Natural killer cell (primary cell): ENCODE results near the gene SYNGR1. TPM values are rescaled to one million over a fixed set of nuclear protein-coding genes. Genes with fewer than 3 reads are reported as not detected.

Source experiments
- ATAC-seq, 3 donors: fragments of 150-1000 bp in 2 of 3; fragments of 200-7000 bp in 1 of 3; cut with Tn5 transposase; 1 replicate in 1 of 3; 2 replicates in 2 of 3; pipeline ENCODE4 v1.10.0; 2021; ENCODE audit warnings: mild to moderate bottlenecking in 2 of 3, moderate library complexity in 2 of 3
- DNase-seq, 2 donors: peaks; one replicate each; pipeline versions ENCODE4 v3.0.0 to v3.0.0-alpha.2; 2013 to 2021; ENCODE audit warnings: mixed read lengths in 1 of 2
- H3K27ac ChIP-seq: one replicate; pipeline ENCODE4 v1.5.1; 2013; ENCODE audit warnings: mild to moderate bottlenecking, low read length
- H3K27me3 ChIP-seq: one replicate; pipeline ENCODE4 v1.6.1; 2013; ENCODE audit warnings: low read length; ENCODE audit not compliant: control insufficient read depth, insufficient read depth
- H3K36me3 ChIP-seq: one replicate; pipeline ENCODE4 v1.6.1; 2013; ENCODE audit warnings: low read length; ENCODE audit not compliant: control insufficient read depth, insufficient read depth
- H3K4me1 ChIP-seq: one replicate; pipeline ENCODE4 v1.6.1; 2013; ENCODE audit warnings: low read length; ENCODE audit not compliant: control insufficient read depth, insufficient read depth
- H3K4me3 ChIP-seq: one replicate; pipeline ENCODE4 v1.5.1; 2013; ENCODE audit warnings: low read length
- H3K9me3 ChIP-seq: one replicate; pipeline ENCODE4 v1.6.1; 2013; ENCODE audit warnings: low read length; ENCODE audit not compliant: control insufficient read depth, insufficient read depth
- H3K27ac Mint-ChIP-seq, 2 donors: one replicate each; pipeline ENCODE4 v1.8.0; 2022; ENCODE audit warnings: mild to moderate bottlenecking in 2 of 2, mixed read lengths in 2 of 2, moderate library complexity in 1 of 2
- H3K27me3 Mint-ChIP-seq, 2 donors: one replicate each; pipeline ENCODE4 v1.8.0; 2022; ENCODE audit warnings: low read depth in 2 of 2, mixed read lengths in 2 of 2
- H3K36me3 Mint-ChIP-seq: one replicate; pipeline ENCODE4 v1.8.0; 2022; ENCODE audit warnings: mixed read lengths
- H3K4me1 Mint-ChIP-seq, 2 donors: one replicate each; pipeline ENCODE4 v1.8.0; 2022; ENCODE audit warnings: mixed read lengths in 2 of 2
- H3K4me3 Mint-ChIP-seq: one replicate; pipeline ENCODE4 v1.8.0; 2022; ENCODE audit warnings: mild to moderate bottlenecking, moderate library complexity, mixed read lengths
- H3K9me3 Mint-ChIP-seq, 2 donors: one replicate each; pipeline ENCODE4 v1.8.0; 2022; ENCODE audit warnings: mixed read lengths in 2 of 2
- CTCF ChIP-seq: fragments of 200-600 bp; IDR thresholded peaks from one replicate; pipeline ENCODE4 v1.8.0; 2022; ENCODE audit warnings: antibody characterized with exemption
- WGBS: methylation state at CpG from one replicate; pipeline ENCODE4 v1.1.7; 2013; ENCODE audit warnings: missing lambda C conversion rate; ENCODE audit not compliant: insufficient coverage; 5-methylcytosine and 5-hydroxymethylcytosine counted together
- intact Hi-C: fragments of 100-400 bp; cut with micrococcal nuclease; formaldehyde crosslinking; loops from one replicate; pipeline ENCODE4 v1.14.2; 2022
- total RNA-seq, 4 donors: library from RNA; stranded (reverse); fragments of 120-200 nt in 1 of 4; gene quantifications; one replicate each; pipeline versions ENCODE4 v1.2.3 to v1.2.4, GENCODE V29; 2013 to 2022

The SYNGR1 gene
- total RNA-seq, 3 donors from 2014 or later (not counting 1 experiment from before 2014, with no cell fraction given) = 30.3 to 35.7 (median 31.3) TPM

DNA sequence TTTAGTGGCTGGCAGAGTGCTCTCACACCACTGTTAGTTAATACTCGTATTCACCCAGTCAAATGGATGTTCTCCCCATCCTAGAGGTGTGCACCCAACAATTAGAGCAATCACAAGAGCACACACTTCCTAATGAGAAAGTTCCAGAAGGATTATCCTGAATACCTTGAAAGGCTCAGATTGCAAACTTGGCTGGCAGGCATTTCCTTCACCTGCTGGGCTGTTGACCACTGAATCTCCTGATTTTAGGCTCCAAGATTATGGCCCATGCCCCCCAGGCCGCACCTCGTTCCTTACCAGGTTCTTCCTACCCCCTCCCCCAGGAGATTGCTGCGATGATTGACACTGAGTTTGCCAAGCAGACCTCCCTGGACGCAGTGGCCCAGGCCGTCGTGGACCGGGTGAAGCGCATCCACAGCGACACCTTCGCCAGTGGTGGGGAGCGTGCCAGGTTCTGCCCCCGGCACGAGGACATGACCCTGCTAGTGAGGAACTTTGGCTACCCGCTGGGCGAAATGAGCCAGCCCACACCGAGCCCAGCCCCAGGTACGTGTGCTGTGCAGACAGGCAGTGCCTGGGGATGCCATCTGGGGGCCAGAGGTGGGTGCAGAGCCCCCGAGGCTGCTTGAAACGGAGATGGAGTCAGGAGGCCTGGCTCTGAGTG, 76.7 kb downstream of the SYNGR1 start:
- WGBS = 97% methylated on average over 20 of the region's 20 CpGs
- H3K27ac Mint-ChIP-seq = no peak overlapping the region
- peaks cover 16% of the 10 kb centered on the region for H3K4me1 ChIP-seq
- H3K36me3 Mint-ChIP-seq = no peaks in the 10 kb centered on the region
- H3K9me3 ChIP-seq = no peaks in the 10 kb centered on the region
- H3K36me3 ChIP-seq = peaks cover 55% of the 10 kb centered on the region
- intact Hi-C loops = no loop called here
- ATAC-seq (no peak), DNase-seq (no peak)
- no peaks in the 10 kb centered on the region for H3K27me3 Mint-ChIP-seq
- H3K9me3 Mint-ChIP-seq = no peaks in the 10 kb centered on the region
- no peak overlapping the region for H3K27ac ChIP-seq
- no peaks in the 10 kb centered on the region for H3K27me3 ChIP-seq
- no peak overlapping the region for H3K4me3 ChIP-seq
- no peaks in the 10 kb centered on the region for H3K4me1 Mint-ChIP-seq
- TF ChIP-seq CTCF = no peak
- H3K4me3 Mint-ChIP-seq = no peak overlapping the region

- Mint-ChIP-seq H3K4me3 (no peak overlapping the region), H3K4me1 (no peaks in the 10 kb centered on the region), H3K36me3 (no peaks in the 10 kb centered on the region), H3K9me3 (no peaks in the 10 kb centered on the region), H3K27me3 (no peaks in the 10 kb centered on the region), H3K27ac (no peak overlapping the region)
- Histone ChIP-seq H3K36me3 (peaks cover 59% of the 10 kb centered on the region), H3K27ac (no peak overlapping the region), H3K4me3 (no peak overlapping the region), H3K9me3 (no peaks in the 10 kb centered on the region), H3K27me3 (no peaks in the 10 kb centered on the region), H3K4me1 (peaks cover 16% of the 10 kb centered on the region)
- ATAC-seq = no peak
- intact Hi-C loops = no loop called here
- 89% methylated on average over 13 of the region's 13 CpGs for WGBS
- DNase-seq = no peak
- TF ChIP-seq CTCF = no peak
Measured at GRCh38 chr22:39427751-39428596, 78.2 kb downstream of the SYNGR1 start.

GRCh38 chr22:39428597-39429071, 78.8 kb downstream of the SYNGR1 start:
- TF ChIP-seq CTCF = no peak
- H3K9me3 ChIP-seq = no peaks in the 10 kb centered on the region
- Mint-ChIP-seq H3K4me3 (no peak overlapping the region), H3K27ac (no peak overlapping the region), H3K9me3 (no peaks in the 10 kb centered on the region), H3K4me1 (no peaks in the 10 kb centered on the region), H3K27me3 (no peaks in the 10 kb centered on the region), H3K36me3 (no peaks in the 10 kb centered on the region)
- no peak overlapping the region for H3K4me3 ChIP-seq
- peaks cover 16% of the 10 kb centered on the region for H3K4me1 ChIP-seq
- peaks cover 59% of the 10 kb centered on the region for H3K36me3 ChIP-seq
- H3K27me3 ChIP-seq = no peaks in the 10 kb centered on the region
- no peak for ATAC-seq
- WGBS = 94% methylated on average over 10 of the region's 10 CpGs
- intact Hi-C loops = no loop called here
- no peak overlapping the region for H3K27ac ChIP-seq
- DNase-seq = no peak
